Hematopoietic multipotent progenitor cell treated with erythropoietin and hydrocortisone succinate and interleukin-3 and kit ligand, for 6 days (in vitro differentiated cells): ENCODE measurements around the gene TH.
"Not testable (repeated sequence)": the region's sequence is repeated elsewhere in the genome, so short reads cannot be mapped to it uniquely, and the experiment has no call there.

Experiments
- DNase-seq: peaks from one replicate; pipeline ENCODE4 v3.0.0-alpha.2; 2015

TH gene

GRCh38 chr11:2128130-2128510 lies 43.5 kb downstream of the TH start:
- DNase-seq = no peak

- no peak for DNase-seq
Measured at GRCh38 chr11:2127482-2128129, 44.0 kb downstream of the TH start.

GRCh38 chr11:2126520-2127085 lies 45.0 kb downstream of the TH start:
- no peak for DNase-seq

GRCh38 chr11:2124736-2125484 lies 46.7 kb downstream of the TH start:
- not testable (repeated sequence) for DNase-seq

- DNase-seq = no peak
Measured at GRCh38 chr11:2123628-2123960, 48.0 kb downstream of the TH start.

- DNase-seq = no peak
Measured at GRCh38 chr11:2122907-2123627, 48.5 kb downstream of the TH start.

- no peak for DNase-seq
Measured at GRCh38 chr11:2122222-2122906, 49.3 kb downstream of the TH start.

GRCh38 chr11:2121227-2122130 lies 50.1 kb downstream of the TH start:
- DNase-seq = no peak

GRCh38 chr11:2120359-2121100 lies 51.1 kb downstream of the TH start:
- no peak for DNase-seq

- no peak for DNase-seq
Measured at GRCh38 chr11:2118677-2119076, 52.9 kb downstream of the TH start.

- DNase-seq = no peak
Measured at GRCh38 chr11:2116680-2117079, 54.9 kb downstream of the TH start.

GRCh38 chr11:2115308-2115707 lies 56.3 kb downstream of the TH start:
- no peak for DNase-seq

- no peak for DNase-seq
Measured at GRCh38 chr11:2114430-2115241, 57.0 kb downstream of the TH start.
